Large intestine (tissue), 3 donors: ENCODE results near the gene DBNDD1. TPM values are rescaled to one million over a fixed set of nuclear protein-coding genes. Genes with fewer than 3 reads are reported as not detected.

Source experiments
- DNase-seq, 2 donors: peaks; one replicate each; pipeline versions ENCODE4 v3.0.0 to v3.0.0-alpha.2; 2013
- H3K27ac ChIP-seq: one replicate; pipeline ENCODE4 v1.5.1; 2013; ENCODE audit warnings: low read length
- H3K27me3 ChIP-seq: 2 replicates; pipeline ENCODE4 v1.6.1; 2013; ENCODE audit warnings: low read length; ENCODE audit not compliant: control insufficient read depth, insufficient read depth
- H3K36me3 ChIP-seq: 2 replicates; pipeline ENCODE4 v1.6.1; 2013; ENCODE audit warnings: low read length; ENCODE audit not compliant: control insufficient read depth, insufficient read depth
- H3K4me1 ChIP-seq: one replicate; pipeline ENCODE4 v1.6.1; 2013; ENCODE audit warnings: low read length; ENCODE audit not compliant: control insufficient read depth, insufficient read depth
- H3K4me3 ChIP-seq: one replicate; pipeline ENCODE4 v1.5.1; 2013; ENCODE audit warnings: low read length
- H3K9me3 ChIP-seq: one replicate; pipeline ENCODE4 v1.6.1; 2013; ENCODE audit warnings: mild to moderate bottlenecking, low read depth, low read length, moderate library complexity; ENCODE audit not compliant: control insufficient read depth
- WGBS: methylation state at CpG from one replicate; pipeline ENCODE4 v1.1.5; 2013; ENCODE audit warnings: low lambda C conversion rate; ENCODE audit not compliant: insufficient coverage; 5-methylcytosine and 5-hydroxymethylcytosine counted together
- polyA plus RNA-seq: library from polyadenylated mRNA; unstranded; fragments of 120-200 nt; gene quantifications from one replicate; pipeline ENCODE4 v1.2.1, GENCODE V29; 2013

Gene DBNDD1
- polyA plus RNA-seq, 1 donor = 9.5 TPM

- Histone ChIP-seq H3K4me1 (peaks cover 24% of the 10 kb centered on the region), H3K27me3 (peaks cover 8% of the 10 kb centered on the region), H3K36me3 (peaks cover 3% of the 10 kb centered on the region), H3K9me3 (no peaks in the 10 kb centered on the region), H3K27ac (peak overlapping the region; percentile 48), H3K4me3 (peak overlapping the region; percentile 76)
- DNase-seq = peak in 1 of 2 donors; percentile 34
- whole genome bisulfite sequencing = no CpG with 5 or more reads among the region's 7 CpGs
These were observed 3.8 kb upstream of the DBNDD1 start for GRCh38 chr16:90023078-90023447.

- Histone ChIP-seq H3K27me3 (peaks cover 8% of the 10 kb centered on the region), H3K9me3 (no peaks in the 10 kb centered on the region), H3K27ac (peak overlapping the region; percentile 48), H3K36me3 (no peaks in the 10 kb centered on the region), H3K4me1 (peaks cover 24% of the 10 kb centered on the region), H3K4me3 (peak overlapping the region; percentile 76)
- DNase-seq = peak; percentile 89 to 92
- WGBS = no CpG with 5 or more reads among the region's 57 CpGs
These were observed 3.2 kb upstream of the DBNDD1 start for GRCh38 chr16:90022209-90023077.

GRCh38 chr16:90020838-90021382 is 1.7 kb upstream of the DBNDD1 start:
- H3K27me3 ChIP-seq = peaks cover 8% of the 10 kb centered on the region
- H3K9me3 ChIP-seq = no peaks in the 10 kb centered on the region
- no peak overlapping the region for H3K27ac ChIP-seq
- H3K4me1 ChIP-seq = peaks cover 24% of the 10 kb centered on the region
- no peaks in the 10 kb centered on the region for H3K36me3 ChIP-seq
- peak in 1 of 2 donors; percentile 47 for DNase-seq
- WGBS = 40% methylated on average over 1 of the region's 2 CpGs
- H3K4me3 ChIP-seq = no peak overlapping the region

DNA sequence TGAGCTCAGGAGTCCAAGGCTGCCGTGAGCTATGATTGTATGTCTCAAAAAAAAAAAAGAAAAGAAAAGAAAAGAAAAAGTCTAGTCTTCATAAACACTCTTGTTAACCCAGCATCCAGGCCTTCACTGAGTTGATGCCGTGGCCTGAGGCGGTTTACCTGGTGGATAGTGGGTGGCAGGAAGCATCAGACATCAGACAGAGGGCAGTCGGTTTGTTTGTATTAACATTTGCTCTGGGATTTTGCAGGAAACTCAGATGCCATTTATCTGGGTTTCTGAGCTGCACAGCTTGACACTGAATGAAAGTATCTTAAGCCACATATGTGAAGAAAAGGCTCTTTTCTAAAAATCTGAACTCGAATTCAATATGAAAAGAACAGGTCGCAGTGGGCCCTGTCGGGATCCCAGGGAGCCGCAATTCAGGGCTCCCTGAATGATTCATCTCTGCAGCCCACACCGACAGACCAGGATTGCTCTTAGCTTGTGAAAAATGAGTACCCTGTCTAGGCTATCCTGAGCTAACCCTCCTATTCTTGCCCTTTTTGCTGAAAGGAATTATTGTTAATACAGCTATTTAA is 1.1 kb upstream of the DBNDD1 start:
- WGBS = no CpG with 5 or more reads among the region's 9 CpGs
- Histone ChIP-seq H3K36me3 (no peaks in the 10 kb centered on the region), H3K9me3 (no peaks in the 10 kb centered on the region), H3K27ac (peak overlapping the region; percentile 70), H3K27me3 (peaks cover 8% of the 10 kb centered on the region), H3K4me3 (peak overlapping the region; percentile 71), H3K4me1 (peaks cover 24% of the 10 kb centered on the region)
- no peak for DNase-seq

- WGBS = no CpG with 5 or more reads among the region's 57 CpGs
- peak overlapping the region; percentile 71 for H3K4me3 ChIP-seq
- peaks cover 24% of the 10 kb centered on the region for H3K4me1 ChIP-seq
- no peaks in the 10 kb centered on the region for H3K36me3 ChIP-seq
- peaks cover 8% of the 10 kb centered on the region for H3K27me3 ChIP-seq
- H3K9me3 ChIP-seq = no peaks in the 10 kb centered on the region
- peak overlapping the region; percentile 70 for H3K27ac ChIP-seq
- DNase-seq = peak; percentile 54 to 76
These were observed 445 bp upstream of the DBNDD1 start for GRCh38 chr16:90019543-90020259.

GRCh38 chr16:90018297-90018651 is 982 bp downstream of the DBNDD1 start:
- peaks cover 22% of the 10 kb centered on the region for H3K4me1 ChIP-seq
- no peak overlapping the region for H3K27ac ChIP-seq
- peaks cover 8% of the 10 kb centered on the region for H3K27me3 ChIP-seq
- no peak for DNase-seq
- no peaks in the 10 kb centered on the region for H3K36me3 ChIP-seq
- no CpG with 5 or more reads among the region's 7 CpGs for WGBS
- H3K9me3 ChIP-seq = no peaks in the 10 kb centered on the region
- H3K4me3 ChIP-seq = peak overlapping the region; percentile 45

DNA sequence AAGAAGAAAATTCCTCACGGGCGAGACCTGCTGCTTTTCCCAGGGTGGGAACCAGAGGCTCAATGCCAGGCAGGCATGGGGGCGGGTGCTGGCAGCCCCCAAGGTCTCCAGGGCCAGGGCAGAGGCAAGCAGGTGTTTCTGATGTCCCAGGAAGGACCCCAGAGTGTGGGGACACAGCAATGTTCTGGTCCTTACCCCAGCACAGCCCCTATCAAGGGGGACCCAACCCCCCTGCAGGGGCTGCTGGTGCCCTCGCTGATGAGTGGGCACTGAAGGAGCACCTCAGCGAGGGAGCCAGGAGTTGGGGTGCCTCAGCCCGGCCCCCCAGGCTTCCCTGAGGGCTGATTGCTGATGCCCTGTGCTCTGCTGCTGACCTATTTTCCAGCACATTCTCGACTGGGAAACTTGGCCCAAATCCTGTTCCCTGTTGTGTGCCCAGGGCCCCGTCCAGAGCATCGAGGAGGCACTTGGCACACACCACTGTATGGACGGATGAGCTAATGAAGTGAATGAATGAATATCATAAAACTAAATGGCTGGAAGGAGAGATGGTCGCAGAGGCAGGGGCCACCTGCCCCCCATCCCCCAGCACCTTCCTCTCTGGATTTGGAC is 2.8 kb downstream of the DBNDD1 start:
- H3K36me3 ChIP-seq = no peaks in the 10 kb centered on the region
- DNase-seq = no peak
- no peaks in the 10 kb centered on the region for H3K9me3 ChIP-seq
- no peak overlapping the region for H3K4me3 ChIP-seq
- H3K4me1 ChIP-seq = peaks cover 13% of the 10 kb centered on the region
- H3K27me3 ChIP-seq = peaks cover 8% of the 10 kb centered on the region
- H3K27ac ChIP-seq = no peak overlapping the region
- WGBS = no CpG with 5 or more reads among the region's 11 CpGs

- Histone ChIP-seq H3K27me3 (peaks cover 8% of the 10 kb centered on the region), H3K4me1 (peaks cover 6% of the 10 kb centered on the region), H3K36me3 (no peaks in the 10 kb centered on the region), H3K9me3 (no peaks in the 10 kb centered on the region), H3K27ac (no peak overlapping the region), H3K4me3 (no peak overlapping the region)
- no peak for DNase-seq
- 94% methylated on average over 6 of the region's 19 CpGs for WGBS
These were observed 3.5 kb downstream of the DBNDD1 start for GRCh38 chr16:90015586-90016338.

DNA sequence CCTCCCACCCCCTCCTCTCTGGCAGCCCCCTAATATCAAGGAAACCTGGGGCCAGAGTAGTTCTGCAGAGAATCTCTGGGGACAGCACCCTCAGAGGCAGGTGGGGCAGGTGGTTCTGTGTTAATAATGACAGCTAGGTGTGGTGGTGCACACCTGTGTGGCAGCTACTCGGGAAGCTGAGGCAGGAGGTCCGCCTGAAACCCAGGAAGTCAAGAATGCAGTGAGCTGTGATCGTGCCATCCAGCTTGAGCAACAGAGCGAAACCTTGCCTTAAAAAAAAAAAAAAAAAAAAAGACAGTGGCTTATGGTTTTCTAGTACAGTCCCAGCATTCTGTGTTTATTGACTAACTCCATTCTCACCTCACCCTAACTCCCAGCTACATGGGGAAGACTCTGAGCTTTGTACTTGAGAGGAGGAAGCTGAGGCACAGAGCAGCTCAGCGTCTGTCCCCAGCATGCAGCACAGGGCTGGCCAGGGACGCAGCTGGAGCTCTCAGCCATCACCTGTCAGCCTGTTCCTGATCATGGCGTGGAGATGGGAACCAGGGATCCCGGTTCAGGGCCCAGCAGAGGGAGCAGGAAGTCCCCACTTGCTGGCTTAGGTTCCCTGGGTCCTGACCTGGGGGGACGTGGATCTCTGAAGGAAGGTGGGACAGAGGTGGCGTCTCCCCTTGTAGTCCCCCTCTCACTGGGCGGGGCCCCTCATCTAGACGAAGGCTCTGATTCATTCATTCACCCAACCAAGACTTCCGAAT is 6.1 kb downstream of the DBNDD1 start:
- Histone ChIP-seq H3K27ac (no peak overlapping the region), H3K36me3 (no peaks in the 10 kb centered on the region), H3K27me3 (peaks cover 1% of the 10 kb centered on the region), H3K4me3 (no peak overlapping the region), H3K4me1 (no peaks in the 10 kb centered on the region), H3K9me3 (no peaks in the 10 kb centered on the region)
- no peak for DNase-seq
- WGBS = no CpG with 5 or more reads among the region's 13 CpGs
